Adrenal gland (tissue), 12 donors: ENCODE measurements around the gene TMEM41B. TPM values are rescaled to one million over a fixed set of nuclear protein-coding genes. Genes with fewer than 3 reads are reported as not detected.
"Not testable (repeated sequence)": the region's sequence is repeated elsewhere in the genome, so short reads cannot be mapped to it uniquely, and the experiment has no call there.

Source experiments
- DNase-seq, 7 donors: peaks; one replicate each; pipeline ENCODE4 v3.0.0-alpha.2; 2019 to 2020
- H3K27ac ChIP-seq, 5 donors: fragments of 200-600 bp; sonication (generic) in 4 of 5; 1 replicate in 3 of 5; 2 replicates in 2 of 5; pipeline versions ENCODE4 v1.5.1 to v1.8.0; 2016 to 2020; ENCODE audit warnings: mild to moderate bottlenecking in 1 of 5
- H3K27me3 ChIP-seq: fragments of 200-600 bp; 2 replicates; pipeline ENCODE4 v1.8.0; 2021
- H3K36me3 ChIP-seq, 2 donors: fragments of 200-600 bp; replicated peaks in 1 of 2; 1 replicate in 1 of 2; 2 replicates in 1 of 2; pipeline versions ENCODE4 v1.5.1 to v1.8.0; 2018 to 2022
- H3K4me1 ChIP-seq, 2 donors: fragments of 200-600 bp; replicated peaks in 1 of 2; 1 replicate in 1 of 2; 2 replicates in 1 of 2; pipeline versions ENCODE4 v1.5.1 to v1.8.0; 2018 to 2021
- H3K4me3 ChIP-seq, 4 donors: fragments of 200-600 bp; sonication (generic) in 3 of 4; one replicate each; pipeline ENCODE4 v1.5.1; 2016 to 2018
- H3K9me3 ChIP-seq, 3 donors: fragments of 200-600 bp; sonication (generic) in 1 of 3; replicated peaks in 1 of 3; 1 replicate in 2 of 3; 2 replicates in 1 of 3; pipeline versions ENCODE4 v1.5.1 to v1.8.0; 2016 to 2021
- CTCF ChIP-seq, 6 experiments: fragments of 450-650 bp in 4 of 6; fragments of 200-600 bp in 2 of 6; sonication (generic) in 1 of 6; IDR thresholded peaks; 1 replicate in 5 of 6; 2 replicates in 1 of 6; pipeline versions ENCODE4 v1.5.1 to v1.8.0; 2016 to 2021; ENCODE audit warnings: antibody characterized with exemption in 6 of 6, mild to moderate bottlenecking in 2 of 6, moderate library complexity in 1 of 6
- POLR2A ChIP-seq, 2 donors: fragments of 450-650 bp; IDR thresholded peaks; one replicate each; pipeline ENCODE4 v1.6.1; 2017; ENCODE audit warnings: antibody characterized with exemption in 2 of 2, mild to moderate bottlenecking in 2 of 2, moderate library complexity in 1 of 2
- WGBS, 4 donors: extraction: QIAGEN DNeasy Blood & Tissue Kit in 2 of 4; methylation state at CpG; one replicate each; pipeline versions ENCODE4 v1.1.5 to v1.1.7; 2013 to 2017; 5-methylcytosine and 5-hydroxymethylcytosine counted together
- intact Hi-C, 2 donors: fragments of 100-400 bp; cut with DNase I; formaldehyde crosslinking; loops; one replicate each; pipeline versions ENCODE4 v1.14.1 to v1.15.0; 2022 to 2023
- polyA plus RNA-seq, 3 donors: library from polyadenylated mRNA; stranded (reverse); fragments of 200-250 nt in 2 of 3; fragments of 350-450 nt in 1 of 3; fragmentation: Illumina TruSeq in 1 of 3; extraction: RNeasy Lipid Tissue Mini Kit (QIAGEN cat#74804) in 1 of 3; gene quantifications; one replicate each; pipeline ENCODE4 v1.2.3, GENCODE V29; 2013 to 2014
- total RNA-seq, 9 donors: library from RNA; depleted of rRNA in 4 of 9; stranded (reverse); fragments of >200 nt in 4 of 9; fragments of 120-200 nt in 1 of 9; fragmentation: NEBNext Ultra II Directional in 1 of 9; extraction: Animal tissue kit (Norgen Biotek cat#: 25700) in 1 of 9; gene quantifications; one replicate each; pipeline versions ENCODE4 v1.1.0 to v1.2.4, GENCODE V29; 2013 to 2023
- donor health status: healthy with polysubstance abuse.
- donor health status: Bipolar disorder and iron deficiency.
- donor health status: DM: yes; HTN: yes; CAD: no.
- donor health status: DM: no; HTN: no; CAD: no.
- donor health status: DM: no; HTN: no; CAD: no.
- donor health status: DM: yes; HTN: yes; CAD: no.

The TMEM41B gene
- total and polyA plus RNA-seq, 12 donors, result 17.6 to 58.8 (median 27.7) TPM

- peak overlapping the region; percentile 50 to 97 (median 86) for H3K4me3 ChIP-seq
- TF ChIP-seq CTCF (IDR thresholded peaks at IDR 0.05), result no peak
- TF ChIP-seq POLR2A (IDR thresholded peaks at IDR 0.05), result peak in 1 of 2 donors; percentile 44
- peaks cover 0 to 27% of the 10 kb centered on the region in 2 donors for H3K4me1 ChIP-seq
- intact Hi-C loops, result no loop called here
- peak overlapping the region; percentile 55 to 96 (median 93) for H3K27ac ChIP-seq
- 0% methylated on average over 10 to 76 of the region's 76 CpGs for WGBS, 4 donors
- no peaks in the 10 kb centered on the region for H3K36me3 ChIP-seq
- H3K27me3 ChIP-seq, result no peaks in the 10 kb centered on the region
- no peaks in the 10 kb centered on the region for H3K9me3 ChIP-seq
- DNase-seq, result peak; percentile 62 to 79 (median 72)
Observed at GRCh38 chr11:9264316-9265210, 49.8 kb downstream of the TMEM41B start.

- no peak for TF ChIP-seq CTCF (IDR thresholded peaks at IDR 0.05)
- TF ChIP-seq POLR2A (IDR thresholded peaks at IDR 0.05), result no peak
- peaks cover 0 to 27% of the 10 kb centered on the region in 2 donors for H3K4me1 ChIP-seq
- intact Hi-C loops, result no loop called here
- H3K27ac ChIP-seq, result peak overlapping the region; percentile 55 to 96 (median 93)
- peak overlapping the region in 3 of 4 donors; percentile 50 to 90 (median 81) for H3K4me3 ChIP-seq
- 2 to 4% (median 2%) methylated on average over 7 to 9 of the region's 9 CpGs for WGBS, 4 donors
- DNase-seq, result peak in 1 of 7 donors; percentile 19
- no peaks in the 10 kb centered on the region for H3K9me3 ChIP-seq
- no peaks in the 10 kb centered on the region for H3K36me3 ChIP-seq
- H3K27me3 ChIP-seq, result no peaks in the 10 kb centered on the region
Observed at GRCh38 chr11:9263840-9264315, 50.5 kb downstream of the TMEM41B start.

GRCh38 chr11:9260838-9261146 lies 53.6 kb downstream of the TMEM41B start:
- intact Hi-C loops, result not testable (repeated sequence)
- WGBS, 4 donors, result 61 to 89% (median 77%) methylated on average over 2 of the region's 2 CpGs

GRCh38 chr11:9259981-9260837 lies 54.2 kb downstream of the TMEM41B start:
- no peaks in the 10 kb centered on the region for H3K36me3 ChIP-seq
- H3K4me1 ChIP-seq, result peaks cover 0 to 27% of the 10 kb centered on the region in 2 donors
- DNase-seq, result no peak
- WGBS, 4 donors, result 38 to 53% (median 53%) methylated on average over 4 of the region's 4 CpGs
- no peaks in the 10 kb centered on the region for H3K27me3 ChIP-seq
- intact Hi-C loops, result no loop called here
- H3K9me3 ChIP-seq, result no peaks in the 10 kb centered on the region
- no peak overlapping the region for H3K4me3 ChIP-seq
- TF ChIP-seq POLR2A (IDR thresholded peaks at IDR 0.05) (no peak), CTCF (IDR thresholded peaks at IDR 0.05) (peak in 3 of 6 experiments; percentile 9 to 35 (median 21))
- H3K27ac ChIP-seq, result no peak overlapping the region

More at GRCh38 chr11:9260838-9261146, 53.6 kb downstream of the TMEM41B start:
- not testable (repeated sequence) for H3K27me3 ChIP-seq, H3K27ac ChIP-seq, H3K4me3 ChIP-seq, H3K36me3 ChIP-seq, H3K9me3 ChIP-seq
- DNase-seq, result peak in 1 of 7 donors; percentile 23
- H3K4me1 ChIP-seq, result peaks cover 0 to 30% of the 10 kb centered on the region in 2 donors

- H3K27me3 ChIP-seq, H3K9me3 ChIP-seq, H3K36me3 ChIP-seq, H3K4me3 ChIP-seq, H3K27ac ChIP-seq, DNase-seq, intact Hi-C loops: not testable (repeated sequence)
- 93 to 97% (median 96%) methylated on average over 4 of the region's 4 CpGs for WGBS, 4 donors
- peaks cover 0 to 27% of the 10 kb centered on the region in 2 donors for H3K4me1 ChIP-seq
Observed at GRCh38 chr11:9258279-9258678, 56.1 kb downstream of the TMEM41B start.
